B cell (primary cell): ENCODE results near the gene CRTAC1. TPM values are rescaled to one million over a fixed set of nuclear protein-coding genes. Genes with fewer than 3 reads are reported as not detected.

ENCODE experiments used
- ATAC-seq: fragments of 200-7000 bp; cut with Tn5 transposase; one replicate; pipeline ENCODE4 v1.10.0; 2021; ENCODE audit warnings: low read depth, mild to moderate bottlenecking, moderate number of reproducible peaks, moderate library complexity
- CTCF ChIA-PET: fragments of 350-600 bp; sonication (Branson Sonifier 250); formaldehyde crosslinking; loops from one replicate; lab custom pipeline; 2021; ENCODE audit warnings: antibody characterized with exemption, inconsistent platforms; lab: Charles Lee
- POLR2A ChIA-PET: fragments of 350-600 bp; sonication (Branson Sonifier 250); formaldehyde crosslinking; loops from one replicate; lab custom pipeline; 2021; ENCODE audit warnings: antibody characterized with exemption; lab: Charles Lee
- DNase-seq: peaks from one replicate; pipeline ENCODE4 v3.0.0; 2013
- H2AFZ ChIP-seq: 2 replicates; pipeline ENCODE4 v1.6.1; 2012; ENCODE audit warnings: mild to moderate bottlenecking, low read depth, low read length; ENCODE audit not compliant: insufficient read depth, poor library complexity, severe bottlenecking
- H3K27ac ChIP-seq, 2 donors: 1 replicate in 1 of 2; 2 replicates in 1 of 2; pipeline ENCODE4 v1.5.1; 2012 to 2013; ENCODE audit warnings: low read length in 2 of 2, mild to moderate bottlenecking in 2 of 2, moderate library complexity in 1 of 2
- H3K27me3 ChIP-seq, 4 experiments: fragments of 200-600 bp in 1 of 4; sonication (generic) in 1 of 4; replicated peaks in 1 of 4; 1 replicate in 2 of 4; 2 replicates in 2 of 4; pipeline versions ENCODE4 v1.6.1 to v1.7.0; 2013 to 2016; ENCODE audit warnings: low read length in 3 of 4, mild to moderate bottlenecking in 2 of 4, mixed read lengths in 1 of 4, moderate library complexity in 1 of 4; ENCODE audit not compliant: insufficient read depth in 4 of 4, control insufficient read depth in 3 of 4; ENCODE audit errors: control extremely low read depth in 1 of 4
- H3K36me3 ChIP-seq, 2 experiments: replicated peaks in 1 of 2; 1 replicate in 1 of 2; 2 replicates in 1 of 2; pipeline versions ENCODE4 v1.6.1 to v1.7.1; 2013; ENCODE audit warnings: low read length in 1 of 2; ENCODE audit not compliant: insufficient read depth in 2 of 2, control insufficient read depth in 1 of 2; ENCODE audit errors: control extremely low read depth in 1 of 2, extremely low read depth in 1 of 2
- H3K4me1 ChIP-seq, 2 donors: fragments of 200-600 bp in 1 of 2; sonication (generic) in 1 of 2; 1 replicate in 1 of 2; 2 replicates in 1 of 2; pipeline versions ENCODE4 v1.5.1 to v1.6.1; 2013 to 2017; ENCODE audit warnings: low read length in 2 of 2; ENCODE audit not compliant: control insufficient read depth in 2 of 2, insufficient read depth in 2 of 2
- H3K4me2 ChIP-seq: replicated peaks from 2 replicates; pipeline ENCODE3; 2012; ENCODE audit warnings: mild to moderate bottlenecking, low read depth, low read length; ENCODE audit not compliant: poor library complexity, severe bottlenecking
- H3K4me3 ChIP-seq, 5 experiments: fragments of 200-600 bp in 1 of 5; sonication (generic) in 1 of 5; 1 replicate in 3 of 5; 2 replicates in 2 of 5; pipeline versions ENCODE4 v1.5.1 to v1.7.0; 2011 to 2016; ENCODE audit warnings: low read length in 4 of 5, mild to moderate bottlenecking in 4 of 5, low read depth in 2 of 5, control low read depth in 1 of 5, moderate library complexity in 1 of 5; ENCODE audit not compliant: insufficient read depth in 1 of 5; ENCODE audit errors: control extremely low read depth in 1 of 5, extremely low read depth in 1 of 5
- H3K79me2 ChIP-seq: fragments of 200-600 bp; sonication (generic); one replicate; pipeline ENCODE4 v1.6.0; 2016; ENCODE audit warnings: low read length; ENCODE audit not compliant: control insufficient read depth, insufficient read depth
- H3K9ac ChIP-seq: fragments of 200-600 bp; sonication (generic); 2 replicates; pipeline ENCODE4 v1.6.1; 2017; ENCODE audit warnings: mild to moderate bottlenecking, low read length, moderate library complexity
- H3K9me3 ChIP-seq, 3 donors: one replicate each; pipeline versions ENCODE4 v1.6.1 to v1.7.1; 2013; ENCODE audit warnings: low read length in 2 of 3; ENCODE audit not compliant: control insufficient read depth in 2 of 3, insufficient read depth in 1 of 3; ENCODE audit errors: control extremely low read depth in 1 of 3
- H4K20me1 ChIP-seq: 2 replicates; pipeline ENCODE4 v1.6.0; 2012; ENCODE audit warnings: mild to moderate bottlenecking, low read length; ENCODE audit not compliant: insufficient read depth, control insufficient read depth, poor library complexity, severe bottlenecking
- H3K27ac Mint-ChIP-seq: one replicate; pipeline ENCODE4 v1.8.0; 2021; ENCODE audit warnings: mixed read lengths
- H3K27me3 Mint-ChIP-seq: one replicate; pipeline ENCODE4 v1.8.0; 2021; ENCODE audit warnings: mixed read lengths
- H3K4me1 Mint-ChIP-seq: one replicate; pipeline ENCODE4 v1.8.0; 2021; ENCODE audit warnings: mixed read lengths
- H3K4me3 Mint-ChIP-seq: one replicate; pipeline ENCODE4 v1.8.0; 2021; ENCODE audit warnings: mixed read lengths
- H3K9me3 Mint-ChIP-seq: one replicate; pipeline ENCODE4 v1.8.0; 2022; ENCODE audit warnings: mixed read lengths; ENCODE audit not compliant: insufficient read depth
- CTCF ChIP-seq: fragments of 200-600 bp; IDR thresholded peaks from one replicate; pipeline ENCODE4 v1.8.0; 2022; ENCODE audit warnings: antibody characterized with exemption, mild to moderate bottlenecking
- EZH2 ChIP-seq: IDR thresholded peaks from 2 replicates; pipeline ENCODE4 v1.6.1; 2012; ENCODE audit warnings: borderline replicate concordance, low read depth, mild to moderate bottlenecking, moderate library complexity, low read length; ENCODE audit not compliant: insufficient read depth, poor library complexity, severe bottlenecking
- WGBS: methylation state at CpG from one replicate; pipeline ENCODE4 v1.1.5; 2013; ENCODE audit warnings: missing lambda C conversion rate; ENCODE audit not compliant: insufficient coverage; 5-methylcytosine and 5-hydroxymethylcytosine counted together
- intact Hi-C: fragments of 100-400 bp; cut with micrococcal nuclease; formaldehyde crosslinking; loops from one replicate; pipeline ENCODE4 v1.10.0; 2022
- polyA plus RNA-seq: library from polyadenylated mRNA; depleted of rRNA; stranded (reverse); fragments of >200 nt; gene quantifications from 2 replicates; pipeline ENCODE4 v1.2.3, GENCODE V29; 2012
- total RNA-seq, 2 donors: library from RNA; stranded (reverse); fragments of 120-200 nt in 1 of 2; gene quantifications; 1 replicate in 1 of 2; 2 replicates in 1 of 2; pipeline versions ENCODE4 v1.2.3 to v1.2.4, GENCODE V29; 2013 to 2022

Gene CRTAC1
- total and polyA plus RNA-seq, 2 donors (not counting 1 experiment from before 2014, with no cell fraction given), result not detected

- ChIA-PET POLR2A (no interaction called here), CTCF (interaction anchor here (1.4 kb wide), 1 partner anchor 10 kb away, joined by 3 read pairs; no protein-coding TSS in a partner anchor)
- Mint-ChIP-seq H3K9me3 (no peaks in the 10 kb centered on the region), H3K27me3 (peaks cover 19% of the 10 kb centered on the region), H3K27ac (no peak overlapping the region), H3K4me3 (no peak overlapping the region), H3K4me1 (no peaks in the 10 kb centered on the region)
- no peak overlapping the region for H3K4me3 ChIP-seq
- WGBS, result 70% methylated on average over 10 of the region's 10 CpGs
- no peak for ATAC-seq
- no peak overlapping the region for H3K27ac ChIP-seq
- H3K4me2 ChIP-seq, result no peak overlapping the region
- no peak overlapping the region for H2AFZ ChIP-seq
- intact Hi-C loops, result no loop called here
- peaks cover 0 to 4% (median 0%) of the 10 kb centered on the region in 4 experiments for H3K27me3 ChIP-seq
- H3K9me3 ChIP-seq, result no peaks in the 10 kb centered on the region
- no peaks in the 10 kb centered on the region for H3K36me3 ChIP-seq
- H3K4me1 ChIP-seq, result no peaks in the 10 kb centered on the region
- no peaks in the 10 kb centered on the region for H4K20me1 ChIP-seq
- TF ChIP-seq CTCF (no peak), EZH2 (no peak)
- no peak overlapping the region for H3K9ac ChIP-seq
- no peaks in the 10 kb centered on the region for H3K79me2 ChIP-seq
- no peak for DNase-seq
These were observed 202.6 kb downstream of the CRTAC1 start for GRCh38 chr10:97827702-97828291.

GRCh38 chr10:97826892-97827291 lies 203.5 kb downstream of the CRTAC1 start:
- H3K27me3 Mint-ChIP-seq, result peaks cover 20% of the 10 kb centered on the region
- TF ChIP-seq CTCF (no peak), EZH2 (no peak)
- Histone ChIP-seq H3K36me3 (no peaks in the 10 kb centered on the region), H3K9ac (no peak overlapping the region), H4K20me1 (no peaks in the 10 kb centered on the region), H3K9me3 (no peaks in the 10 kb centered on the region), H3K4me3 (no peak overlapping the region), H3K79me2 (no peaks in the 10 kb centered on the region), H3K27me3 (peaks cover 0 to 4% (median 0%) of the 10 kb centered on the region in 4 experiments), H2AFZ (no peak overlapping the region), H3K4me1 (no peaks in the 10 kb centered on the region), H3K4me2 (no peak overlapping the region), H3K27ac (no peak overlapping the region)
- H3K4me1 Mint-ChIP-seq, result no peaks in the 10 kb centered on the region
- 92% methylated on average over 1 of the region's 1 CpG for WGBS
- ChIA-PET CTCF (no interaction called here), POLR2A (no interaction called here)
- no peak for ATAC-seq
- intact Hi-C loops, result no loop called here
- no peak overlapping the region for H3K27ac Mint-ChIP-seq
- H3K9me3 Mint-ChIP-seq, result no peaks in the 10 kb centered on the region
- no peak overlapping the region for H3K4me3 Mint-ChIP-seq
- DNase-seq, result no peak
